IPS-20b (cell line): ENCODE data around the gene FOXE1.

Source experiments
- H3K27ac ChIP-seq: one replicate; pipeline ENCODE4 v1.5.1; 2013; ENCODE audit warnings: low read length
- H3K27me3 ChIP-seq: 2 replicates; pipeline ENCODE4 v1.6.1; 2013; ENCODE audit warnings: mild to moderate bottlenecking, low read length, inconsistent platforms; ENCODE audit not compliant: insufficient read depth
- H3K36me3 ChIP-seq: 2 replicates; pipeline ENCODE4 v1.6.1; 2013; ENCODE audit warnings: low read depth, mild to moderate bottlenecking, inconsistent platforms, low read length, moderate library complexity; ENCODE audit not compliant: insufficient read depth
- H3K4me1 ChIP-seq: 2 replicates; pipeline ENCODE4 v1.6.1; 2013; ENCODE audit warnings: mild to moderate bottlenecking, control low read depth, inconsistent platforms, low read length, moderate library complexity; ENCODE audit not compliant: insufficient read depth
- H3K4me3 ChIP-seq: 2 replicates; pipeline ENCODE4 v1.5.1; 2013; ENCODE audit warnings: mild to moderate bottlenecking, low read length, inconsistent platforms
- H3K9ac ChIP-seq: 2 replicates; pipeline ENCODE4 v1.6.1; 2013; ENCODE audit warnings: low read depth, mild to moderate bottlenecking, inconsistent platforms, low read length, moderate library complexity
- H3K9me3 ChIP-seq: 2 replicates; pipeline ENCODE4 v1.6.1; 2013; ENCODE audit warnings: mild to moderate bottlenecking, low read depth, low read length, inconsistent platforms; ENCODE audit not compliant: insufficient read depth

The FOXE1 gene

DNA sequence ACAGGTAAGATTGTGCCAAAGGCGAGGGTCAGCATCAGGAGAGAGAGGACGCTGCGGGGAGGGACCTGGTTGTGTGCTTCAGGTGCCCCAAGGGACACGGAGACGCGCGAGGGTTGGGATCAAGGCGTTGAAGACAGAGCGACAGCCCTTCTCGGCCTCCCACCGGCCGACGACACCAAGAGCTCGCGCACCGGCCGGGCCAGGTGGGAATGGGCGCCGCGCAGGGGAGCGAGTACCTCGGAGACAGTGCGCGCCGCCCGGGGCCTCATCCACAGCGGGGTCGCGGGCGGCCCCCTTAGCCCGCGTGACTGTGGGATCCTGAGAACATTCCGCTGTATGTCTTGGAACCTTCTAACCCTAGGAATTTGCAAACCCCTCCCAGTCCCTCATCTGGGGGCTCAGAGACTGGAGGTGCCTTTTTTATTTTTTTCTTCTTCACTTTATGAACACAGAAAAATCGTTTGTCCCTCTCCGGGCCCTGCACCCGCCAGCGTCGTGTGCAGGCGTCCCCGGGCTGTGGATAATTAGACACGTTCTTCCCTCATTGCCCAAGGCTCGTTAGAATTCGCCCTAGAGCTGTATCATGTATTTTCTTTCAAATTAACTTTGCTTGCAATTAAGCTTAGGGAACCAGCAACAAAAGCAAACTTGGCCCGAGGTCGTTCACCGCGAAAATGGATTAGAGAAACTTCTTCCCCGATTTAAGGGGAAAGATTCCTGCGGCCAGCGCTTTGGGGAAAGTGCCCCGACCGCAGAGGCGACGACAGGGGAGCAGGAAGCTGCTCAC lies 4.8 kb downstream of the FOXE1 start:
- peaks cover 5% of the 10 kb centered on the region; the same call in 1 of the 2 replicates for H3K9me3 ChIP-seq
- H3K36me3 ChIP-seq: no peaks in the 10 kb centered on the region
- H3K27ac ChIP-seq: no peak overlapping the region
- peak overlapping the region; percentile 29; the same call in 1 of the 2 replicates for H3K4me3 ChIP-seq
- H3K27me3 ChIP-seq: peaks cover 100% of the 10 kb centered on the region
- H3K9ac ChIP-seq: no peak overlapping the region
- H3K4me1 ChIP-seq: peaks cover 7% of the 10 kb centered on the region; the same call in 1 of the 2 replicates

DNA sequence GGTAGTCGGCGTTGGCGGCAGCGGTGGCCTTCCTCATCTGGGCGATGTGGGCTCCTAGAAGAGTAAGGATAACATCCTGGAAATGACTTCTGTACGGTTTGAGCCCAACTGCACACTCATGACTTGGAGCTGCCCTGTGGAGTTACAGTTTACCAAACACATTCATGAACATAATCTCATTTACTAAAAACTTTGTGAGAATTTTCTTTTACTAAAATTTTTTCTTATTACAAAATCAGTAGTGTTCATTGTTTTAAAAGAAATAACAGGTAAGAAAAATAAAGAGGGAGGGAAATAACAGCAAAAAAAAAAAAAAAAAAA lies 5.3 kb downstream of the FOXE1 start:
- Histone ChIP-seq H3K36me3 (no peaks in the 10 kb centered on the region), H3K27me3 (peaks cover 100% of the 10 kb centered on the region), H3K9ac (no peak overlapping the region), H3K9me3 (peaks cover 5% of the 10 kb centered on the region; the same call in 1 of the 2 replicates), H3K27ac (no peak overlapping the region), H3K4me1 (peaks cover 7% of the 10 kb centered on the region; the same call in 1 of the 2 replicates), H3K4me3 (peak overlapping the region; percentile 29; the same call in 1 of the 2 replicates)

DNA sequence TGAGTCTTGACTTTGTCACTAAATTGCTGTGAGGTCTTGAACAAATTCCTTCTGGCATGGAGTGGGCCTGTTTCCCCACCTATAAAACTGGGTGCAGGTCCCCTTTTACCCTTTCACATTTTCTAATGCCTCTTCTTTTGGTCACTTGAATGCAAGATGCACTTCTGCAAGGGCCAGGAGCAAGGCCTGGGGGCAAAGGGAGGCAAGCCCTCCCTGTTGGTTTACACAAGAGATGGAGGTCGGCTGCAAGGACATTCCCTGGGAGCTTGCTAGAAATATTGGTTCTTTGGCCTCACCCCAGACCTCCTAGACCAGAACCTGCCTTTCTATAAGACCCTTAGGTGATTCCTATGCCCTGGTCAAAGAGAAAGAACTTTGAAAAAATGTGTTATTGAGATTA lies 5.8 kb downstream of the FOXE1 start:
- H3K9me3 ChIP-seq: peaks cover 5% of the 10 kb centered on the region; the same call in 1 of the 2 replicates
- no peak overlapping the region for H3K9ac ChIP-seq
- H3K27ac ChIP-seq: no peak overlapping the region
- peaks cover 100% of the 10 kb centered on the region for H3K27me3 ChIP-seq
- no peak overlapping the region for H3K4me3 ChIP-seq
- no peaks in the 10 kb centered on the region for H3K36me3 ChIP-seq
- H3K4me1 ChIP-seq: peaks cover 7% of the 10 kb centered on the region; the same call in 1 of the 2 replicates

DNA sequence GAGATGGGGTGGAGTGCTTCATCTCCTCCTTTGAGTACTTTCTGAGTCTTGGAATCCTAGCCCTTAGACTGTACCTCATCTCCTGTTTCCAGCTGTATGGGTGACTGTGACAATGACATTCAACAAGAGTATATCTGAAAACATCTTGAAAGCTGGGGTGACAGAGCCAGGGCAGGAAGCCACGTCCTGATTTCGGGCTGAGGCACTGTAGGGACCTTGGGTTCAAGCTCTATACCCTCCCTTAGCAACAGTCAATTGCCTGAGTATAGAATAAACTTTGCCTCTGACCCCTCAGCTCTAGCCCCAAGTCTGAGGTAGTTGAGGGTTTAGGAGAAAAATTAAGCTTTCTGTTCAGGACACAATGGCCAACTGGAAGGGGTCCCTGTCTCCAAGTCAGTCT lies 6.3 kb downstream of the FOXE1 start:
- Histone ChIP-seq H3K4me1 (peaks cover 7% of the 10 kb centered on the region; the same call in 1 of the 2 replicates), H3K27ac (no peak overlapping the region), H3K9ac (no peak overlapping the region), H3K4me3 (no peak overlapping the region), H3K9me3 (peaks cover 5% of the 10 kb centered on the region; the same call in 1 of the 2 replicates), H3K27me3 (peaks cover 100% of the 10 kb centered on the region), H3K36me3 (no peaks in the 10 kb centered on the region)

DNA sequence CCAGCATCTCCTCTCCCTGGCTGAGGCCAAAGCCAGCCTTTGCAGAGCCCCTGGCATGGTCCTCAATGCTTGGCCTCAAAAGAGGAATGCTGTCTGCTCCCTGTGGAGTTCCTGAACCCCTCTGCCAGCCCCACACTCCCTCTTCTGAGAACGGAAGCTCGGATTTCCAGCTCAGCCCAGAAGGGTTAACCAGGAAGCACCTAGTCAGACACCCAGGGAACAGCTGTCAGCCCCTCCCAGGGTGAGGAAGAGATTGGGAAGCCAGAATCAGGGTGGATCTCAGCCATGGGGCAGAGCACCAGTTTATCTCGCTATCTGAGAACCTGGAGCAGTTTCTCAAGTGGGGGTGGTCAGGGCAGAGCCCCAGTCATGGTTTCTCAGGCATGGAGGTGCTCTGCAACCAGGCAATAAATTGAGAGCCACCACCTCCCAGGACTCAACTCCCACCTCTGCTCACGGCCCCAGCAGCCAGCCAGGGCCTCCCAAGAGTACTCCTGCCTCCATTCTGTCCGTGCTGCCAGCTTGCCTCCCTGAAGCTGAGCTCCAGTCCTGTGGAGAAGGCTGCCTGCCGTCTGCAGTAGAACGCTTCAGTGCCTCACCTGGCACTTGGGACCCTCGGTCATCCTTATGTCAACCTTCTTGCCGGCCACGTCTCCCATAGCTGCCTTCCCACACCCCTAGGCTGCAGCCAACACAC lies 7.6 kb downstream of the FOXE1 start:
- H3K4me1 ChIP-seq: peaks cover 7% of the 10 kb centered on the region; the same call in 1 of the 2 replicates
- H3K4me3 ChIP-seq: no peak overlapping the region
- no peak overlapping the region for H3K27ac ChIP-seq
- H3K9ac ChIP-seq: no peak overlapping the region
- peaks cover 4% of the 10 kb centered on the region; the same call in 1 of the 2 replicates for H3K9me3 ChIP-seq
- no peaks in the 10 kb centered on the region for H3K36me3 ChIP-seq
- H3K27me3 ChIP-seq: peaks cover 97% of the 10 kb centered on the region

DNA sequence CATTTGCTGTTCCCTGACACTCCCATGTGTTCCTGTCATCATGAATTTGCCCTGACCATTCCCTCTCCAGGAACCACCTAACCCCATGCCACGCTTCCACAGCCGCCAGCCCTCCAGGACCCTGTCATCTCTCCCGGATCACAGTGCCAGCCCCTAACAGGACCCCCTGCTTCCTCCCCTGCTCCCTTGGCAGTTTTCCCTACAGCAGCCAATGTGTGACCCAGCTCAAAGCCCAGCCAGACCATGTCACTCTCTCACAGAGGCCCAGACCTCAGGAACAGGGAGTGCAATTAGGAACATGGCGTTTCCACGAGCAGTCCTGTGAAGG lies 8.1 kb downstream of the FOXE1 start:
- Histone ChIP-seq H3K9me3 (peaks cover 5% of the 10 kb centered on the region; the same call in 1 of the 2 replicates), H3K4me1 (peaks cover 7% of the 10 kb centered on the region; the same call in 1 of the 2 replicates), H3K27ac (no peak overlapping the region), H3K4me3 (no peak overlapping the region), H3K27me3 (peaks cover 95% of the 10 kb centered on the region), H3K9ac (no peak overlapping the region), H3K36me3 (no peaks in the 10 kb centered on the region)

DNA sequence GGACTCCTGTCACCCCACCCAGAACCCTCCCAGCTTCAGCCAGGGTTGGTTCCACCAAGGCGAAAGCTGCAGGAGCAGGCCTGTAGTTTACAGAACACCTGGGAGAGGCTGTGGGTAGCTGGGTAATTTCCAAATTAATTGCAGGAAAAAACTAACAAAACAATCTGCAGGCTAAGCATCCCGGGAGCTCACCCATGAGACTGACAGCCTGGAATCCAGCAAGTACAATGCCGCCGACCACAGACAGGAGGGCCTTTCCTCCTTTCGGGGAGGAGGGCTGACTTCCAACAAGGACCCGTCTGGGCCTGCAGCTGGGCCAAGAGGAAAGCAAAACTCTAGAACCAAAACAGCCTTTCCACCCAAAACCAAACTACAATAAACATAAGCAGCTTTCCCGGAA lies 10.3 kb downstream of the FOXE1 start:
- Histone ChIP-seq H3K9ac (no peak overlapping the region), H3K4me1 (no peaks in the 10 kb centered on the region; the same call in 1 of the 2 replicates), H3K9me3 (peaks cover 10% of the 10 kb centered on the region; the same call in 1 of the 2 replicates), H3K4me3 (no peak overlapping the region), H3K27ac (no peak overlapping the region), H3K36me3 (no peaks in the 10 kb centered on the region), H3K27me3 (peaks cover 73% of the 10 kb centered on the region)

DNA sequence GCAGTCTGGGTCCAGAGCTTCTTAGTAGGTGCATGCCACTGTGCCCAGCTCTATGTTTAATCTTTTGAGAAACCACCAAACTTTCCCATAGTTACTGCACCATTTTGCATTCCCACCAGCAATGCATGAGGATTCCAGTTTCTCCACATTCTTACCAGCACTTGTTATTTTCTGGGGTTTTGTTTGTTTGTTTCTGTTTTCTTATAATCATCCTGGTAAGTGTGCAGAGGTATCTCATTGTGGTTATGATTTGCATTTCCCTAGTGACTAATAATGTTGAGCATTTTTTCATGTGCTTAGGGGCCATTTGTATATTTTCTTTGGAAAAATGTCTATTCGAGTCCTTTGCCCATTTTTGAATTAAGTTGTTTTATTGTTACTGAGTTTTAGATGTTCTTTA lies 11.4 kb downstream of the FOXE1 start:
- H3K9me3 ChIP-seq: peaks cover 10% of the 10 kb centered on the region; the same call in 1 of the 2 replicates
- H3K36me3 ChIP-seq: no peaks in the 10 kb centered on the region
- peaks cover 62% of the 10 kb centered on the region for H3K27me3 ChIP-seq
- peaks cover 9% of the 10 kb centered on the region for H3K4me1 ChIP-seq
- no peak overlapping the region for H3K27ac ChIP-seq
- no peak overlapping the region for H3K9ac ChIP-seq
- H3K4me3 ChIP-seq: no peak overlapping the region

DNA sequence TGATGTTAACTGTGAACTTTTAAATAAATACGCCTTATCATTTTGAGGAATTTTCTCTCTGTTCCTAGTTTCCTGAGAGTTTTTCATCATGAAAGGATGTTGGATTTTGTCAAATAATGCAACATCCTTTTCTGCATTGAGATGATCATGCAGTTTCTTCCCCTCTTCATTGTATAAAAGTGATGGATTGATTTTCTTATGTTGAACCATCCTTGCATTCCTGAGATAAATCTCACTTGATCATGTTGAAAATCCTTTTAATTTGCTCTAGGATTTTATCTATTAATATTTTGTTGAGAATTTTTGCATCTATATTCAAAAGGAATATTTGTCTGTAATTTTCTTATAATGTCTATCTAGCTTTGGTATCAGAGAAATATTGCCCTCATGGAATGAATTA lies 13.3 kb downstream of the FOXE1 start:
- peaks cover 9% of the 10 kb centered on the region for H3K4me1 ChIP-seq
- H3K27me3 ChIP-seq: peaks cover 50% of the 10 kb centered on the region
- no peak overlapping the region for H3K27ac ChIP-seq
- H3K4me3 ChIP-seq: no peak overlapping the region
- no peaks in the 10 kb centered on the region for H3K36me3 ChIP-seq
- H3K9ac ChIP-seq: no peak overlapping the region
- peaks cover 10% of the 10 kb centered on the region; the same call in 1 of the 2 replicates for H3K9me3 ChIP-seq

DNA sequence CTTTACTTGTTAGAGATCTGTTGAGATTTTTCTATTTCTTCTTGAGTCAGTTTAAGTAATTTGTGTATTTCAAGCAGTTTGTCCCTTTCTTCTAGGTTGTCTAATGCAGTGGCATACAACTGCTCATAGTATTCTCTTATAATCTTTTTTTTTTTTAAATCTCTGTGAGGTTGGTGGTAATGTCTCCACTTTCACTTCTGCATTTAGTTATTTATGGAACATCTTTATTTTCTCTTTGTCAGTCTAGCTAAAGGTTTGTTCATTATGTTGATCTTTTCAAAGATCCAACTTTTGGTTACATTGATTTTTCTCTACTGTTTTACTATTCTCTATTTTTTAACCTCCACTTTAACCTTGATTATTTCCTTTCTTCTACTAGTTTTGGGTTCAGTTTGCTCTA lies 13.8 kb downstream of the FOXE1 start:
- Histone ChIP-seq H3K27ac (no peak overlapping the region), H3K4me3 (no peak overlapping the region), H3K36me3 (no peaks in the 10 kb centered on the region), H3K9ac (no peak overlapping the region), H3K27me3 (peaks cover 44% of the 10 kb centered on the region), H3K9me3 (peaks cover 10% of the 10 kb centered on the region), H3K4me1 (peaks cover 9% of the 10 kb centered on the region)

DNA sequence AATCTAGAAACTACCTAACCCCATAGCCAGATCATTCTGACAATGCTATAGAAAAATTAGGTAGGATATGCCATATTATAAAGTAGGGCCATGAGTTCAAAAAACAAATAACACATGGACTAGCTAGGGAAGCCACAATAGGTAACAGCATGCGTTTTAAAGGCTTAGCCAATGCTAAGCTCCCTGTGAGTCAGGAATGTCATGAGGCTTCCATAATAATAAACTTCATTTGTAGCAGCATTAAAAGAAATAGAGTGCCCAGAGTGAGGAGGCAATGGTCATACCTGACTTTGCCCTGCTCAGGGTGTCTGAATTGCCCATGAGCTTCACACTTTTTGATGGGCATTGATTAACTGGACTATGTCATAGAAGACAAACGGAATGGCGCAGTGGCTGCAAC lies 15.8 kb downstream of the FOXE1 start:
- Histone ChIP-seq H3K27me3 (peaks cover 24% of the 10 kb centered on the region), H3K4me1 (peaks cover 12% of the 10 kb centered on the region), H3K9ac (no peak overlapping the region), H3K4me3 (no peak overlapping the region), H3K27ac (no peak overlapping the region), H3K36me3 (no peaks in the 10 kb centered on the region), H3K9me3 (peaks cover 10% of the 10 kb centered on the region)

DNA sequence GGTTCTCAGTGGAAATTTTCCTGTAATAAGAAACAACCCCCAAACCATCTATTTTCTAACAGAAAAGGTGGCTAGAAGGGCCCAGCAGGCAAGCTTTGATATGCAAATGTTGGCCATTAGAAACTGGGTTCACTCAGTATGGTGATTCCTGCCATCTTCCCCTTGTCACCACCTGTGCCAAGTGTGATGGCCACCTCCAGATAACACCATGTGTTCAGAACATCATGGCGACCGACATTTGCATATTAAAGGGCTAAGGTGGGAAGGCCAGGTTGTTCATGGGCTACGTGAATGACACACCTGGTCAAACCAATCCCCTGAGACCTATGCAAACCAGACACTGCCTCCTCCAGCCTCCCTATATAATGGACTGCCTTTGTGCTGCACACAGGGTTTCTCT lies 20.4 kb downstream of the FOXE1 start:
- peaks cover 15% of the 10 kb centered on the region for H3K4me1 ChIP-seq
- peaks cover 11% of the 10 kb centered on the region; the same call in 1 of the 2 replicates for H3K27me3 ChIP-seq
- no peak overlapping the region for H3K4me3 ChIP-seq
- H3K9ac ChIP-seq: no peak overlapping the region
- no peak overlapping the region for H3K27ac ChIP-seq
- no peaks in the 10 kb centered on the region for H3K36me3 ChIP-seq
- no peaks in the 10 kb centered on the region; the same call in 1 of the 2 replicates for H3K9me3 ChIP-seq
